Activated T-cell treated with anti-CD3 and anti-CD28 coated beads for 48 hours (primary cell): ENCODE results near the gene ECI2.
"Not testable (repeated sequence)": the region's sequence is repeated elsewhere in the genome, so short reads cannot be mapped to it uniquely, and the experiment has no call there.

Source experiments
- DNase-seq: peaks from one replicate; pipeline ENCODE4 v3.0.0-alpha.2; 2020; ENCODE audit warnings: low read depth

Gene ECI2

DNA sequence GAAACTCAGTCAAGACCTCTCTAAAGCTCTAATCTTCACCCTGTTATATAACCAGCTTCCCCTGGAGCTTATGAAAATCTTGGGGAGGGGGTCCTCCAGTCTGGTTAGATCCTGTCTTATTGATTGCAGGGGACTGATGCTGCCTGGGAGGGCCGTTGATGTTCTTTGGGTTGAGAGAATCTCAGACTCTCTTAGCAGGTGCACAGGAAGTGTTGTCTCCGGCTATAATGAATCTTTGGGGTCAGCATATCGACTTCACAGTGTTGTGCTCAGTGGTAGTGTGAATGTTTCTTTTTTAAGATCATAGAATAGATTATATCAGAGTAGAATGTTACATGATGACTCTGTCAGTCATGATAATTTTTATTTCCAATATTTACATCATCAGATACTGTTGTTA lies 2.8 kb upstream of the ECI2 start:
- DNase-seq: no peak

DNA sequence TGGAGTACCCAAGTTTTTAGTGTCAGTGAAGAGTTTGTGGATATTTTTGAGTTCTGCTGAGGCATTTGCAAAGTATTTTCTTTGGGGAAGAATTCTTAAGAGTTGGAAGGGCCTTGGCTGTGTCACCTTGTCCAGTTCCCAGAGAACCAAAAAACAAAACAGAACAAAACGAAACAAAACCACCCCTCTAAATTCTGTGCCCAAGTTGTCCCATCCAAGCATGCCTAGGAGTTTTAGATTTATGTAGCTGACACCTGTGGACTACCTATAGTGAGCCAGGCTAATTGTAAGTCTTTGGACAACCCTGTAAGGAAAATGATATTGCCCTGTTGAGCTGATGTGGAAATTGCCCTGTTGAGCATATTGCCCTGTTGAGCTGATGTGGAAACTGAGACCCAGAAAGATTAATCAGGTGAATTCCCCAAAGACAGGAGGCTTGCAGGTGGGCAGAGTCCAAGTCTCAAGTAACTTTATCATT lies 1.0 kb upstream of the ECI2 start:
- DNase-seq: no peak

DNA sequence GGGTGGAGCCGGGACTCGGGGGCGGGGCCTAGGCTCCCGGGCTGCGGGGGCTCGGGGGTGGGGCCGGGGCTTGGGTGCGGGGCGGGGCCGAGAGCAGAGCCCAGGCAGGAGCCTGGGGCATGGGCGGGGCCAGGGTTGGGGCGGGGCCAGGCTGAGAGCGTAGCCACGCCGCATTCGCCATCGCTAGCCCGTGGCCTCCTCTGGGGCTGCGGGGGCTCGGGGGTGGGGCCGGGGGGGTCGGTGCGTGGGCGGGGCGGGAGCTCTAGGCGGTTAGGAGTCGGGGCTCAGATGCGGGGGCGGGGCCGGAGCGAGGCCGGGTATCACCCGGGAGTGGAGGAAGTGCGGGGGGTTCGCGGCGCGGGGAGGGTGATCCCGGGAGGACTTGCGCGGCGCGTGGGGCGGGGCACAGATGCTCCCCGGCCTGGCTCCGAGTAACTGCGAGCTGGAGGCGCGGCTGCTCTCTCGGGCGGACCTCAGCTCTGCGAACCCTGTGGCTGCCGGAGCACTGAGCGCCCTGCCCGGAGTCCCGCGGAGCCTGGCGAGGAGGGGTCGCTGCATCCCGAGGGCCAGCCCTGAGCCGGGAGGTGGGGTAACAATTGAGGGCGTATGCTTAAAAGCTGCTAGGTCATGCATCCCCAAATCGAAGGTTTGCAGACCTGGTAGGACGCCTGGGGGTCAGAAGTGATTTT lies 434 bp upstream of the ECI2 start:
- peak; percentile 93 for DNase-seq

DNA sequence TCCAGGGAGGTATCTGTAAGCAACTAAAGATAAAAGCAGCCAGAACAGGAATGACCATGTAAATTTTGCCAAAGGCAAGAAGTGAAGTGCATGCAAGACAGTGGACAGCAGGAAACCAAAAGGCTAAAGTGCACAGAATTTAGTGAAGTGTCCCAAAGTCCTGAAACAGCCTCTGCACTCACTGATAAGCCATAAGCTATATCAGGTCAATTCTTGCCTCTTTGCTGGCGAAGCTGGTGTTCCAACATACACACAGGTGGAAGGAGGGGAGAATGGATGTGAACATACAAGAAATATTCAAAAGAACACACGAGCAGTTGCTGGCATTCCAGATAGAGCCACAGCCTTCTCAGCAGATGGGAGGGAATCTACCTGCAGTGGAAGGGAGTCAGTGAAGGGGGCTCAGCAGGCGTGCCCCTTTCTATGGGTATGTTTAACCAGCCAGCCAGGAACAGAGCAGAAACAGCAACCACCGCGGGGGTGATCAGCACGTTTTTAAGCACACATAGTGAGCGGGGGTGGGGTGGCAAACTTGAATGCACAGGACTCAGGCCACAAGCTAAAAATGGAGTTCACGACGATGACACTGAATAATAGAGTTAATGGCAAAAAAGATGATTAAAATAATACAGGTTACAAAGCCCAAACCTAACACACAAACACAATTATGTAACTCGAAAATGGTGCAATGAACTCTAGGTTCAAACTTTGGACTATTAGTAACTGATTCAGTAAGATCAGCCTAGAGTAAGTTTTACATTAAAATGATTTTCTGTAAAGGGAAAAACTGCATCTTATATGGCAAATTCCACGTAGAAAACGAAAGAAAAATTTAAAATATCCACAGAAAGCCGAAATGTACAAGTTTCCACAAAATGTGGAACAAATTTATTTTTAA lies 1.2 kb downstream of the ECI2 start:
- no peak for DNase-seq

DNA sequence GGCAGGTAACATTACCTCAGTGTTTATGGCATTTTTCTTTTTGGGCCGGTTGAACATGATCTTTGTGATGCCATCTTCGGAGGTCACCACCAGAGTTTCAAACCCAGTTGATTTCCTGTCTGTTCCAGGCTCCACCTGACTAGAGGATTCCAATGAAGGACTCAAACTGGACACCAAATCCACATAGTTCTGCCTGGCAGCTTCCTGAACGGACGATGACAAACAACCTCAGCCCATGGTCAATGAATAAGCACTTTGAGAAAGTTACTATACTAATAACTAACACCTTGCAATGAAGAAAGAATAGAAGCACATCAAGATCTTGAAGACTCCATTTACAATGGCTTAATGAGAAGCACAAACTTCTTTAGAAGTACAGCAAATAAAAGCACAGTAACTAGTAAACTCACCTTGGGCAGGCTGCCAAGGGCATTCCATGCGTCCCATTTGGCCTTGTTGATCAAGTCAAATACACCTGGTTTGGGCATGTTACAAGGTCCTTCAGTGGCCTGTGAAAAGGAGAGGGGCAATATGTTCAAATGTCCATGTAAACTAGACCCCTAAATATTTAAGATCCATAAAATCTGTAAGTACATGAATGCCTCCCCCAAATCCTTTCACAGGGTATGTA lies 4.9 kb downstream of the ECI2 start:
- DNase-seq: no peak

DNA sequence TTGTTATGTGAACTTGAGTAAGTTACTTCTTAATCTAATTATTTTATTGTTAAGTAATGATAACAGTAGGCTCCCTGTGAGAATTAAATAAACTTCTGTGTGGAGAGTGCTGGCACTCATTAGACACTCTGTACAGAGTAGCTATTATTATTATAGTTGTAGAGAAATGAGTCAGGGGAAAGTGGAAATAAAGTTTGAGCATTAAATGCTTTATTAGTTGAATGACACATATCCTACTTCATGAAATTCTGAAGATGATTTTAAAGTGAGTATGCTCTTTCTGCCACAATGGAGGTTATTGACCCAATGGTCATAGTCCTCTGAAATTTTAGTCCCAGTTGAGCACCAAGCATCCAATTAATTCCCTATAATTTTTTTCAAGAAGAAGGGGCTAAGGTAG lies 5.9 kb downstream of the ECI2 start:
- no peak for DNase-seq

DNA sequence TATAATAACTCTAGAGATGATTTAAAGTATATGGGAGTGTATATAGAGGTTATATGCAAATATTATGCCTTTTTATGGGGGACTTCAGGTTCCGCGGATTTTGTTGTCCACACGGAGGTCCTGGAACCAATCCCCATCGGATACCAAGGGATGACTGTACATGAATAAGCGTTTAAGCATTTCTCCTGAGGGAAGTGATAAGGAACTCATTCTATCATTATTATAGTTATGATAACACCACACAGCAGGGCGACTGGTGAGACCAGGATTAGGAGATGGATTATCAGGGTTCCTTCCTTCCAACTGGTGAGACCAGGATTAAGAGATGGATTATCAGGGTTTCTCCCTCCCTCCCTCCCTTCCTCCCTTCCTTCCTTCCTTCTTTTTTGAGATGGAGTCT lies 6.6 kb downstream of the ECI2 start:
- no peak for DNase-seq

DNA sequence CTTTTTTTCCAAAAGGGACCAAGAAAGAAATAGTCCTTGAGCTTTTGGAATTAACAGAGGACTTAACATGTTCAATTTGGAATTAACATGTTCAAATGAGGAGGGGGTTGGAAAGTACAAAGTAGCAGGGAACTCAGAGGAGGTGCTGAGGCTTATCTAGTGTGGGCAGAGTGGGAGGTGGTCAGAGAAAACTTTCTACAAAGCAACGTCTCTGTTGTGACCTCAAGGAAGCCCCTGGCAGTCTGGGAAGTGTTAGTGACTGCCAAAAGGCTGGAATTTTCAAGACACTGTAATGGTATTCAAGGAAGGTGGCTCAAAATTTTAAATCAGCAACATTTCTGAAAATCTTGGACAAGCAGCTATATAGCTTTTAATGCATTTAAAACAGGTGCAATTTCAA lies 7.3 kb downstream of the ECI2 start:
- DNase-seq: no peak

DNA sequence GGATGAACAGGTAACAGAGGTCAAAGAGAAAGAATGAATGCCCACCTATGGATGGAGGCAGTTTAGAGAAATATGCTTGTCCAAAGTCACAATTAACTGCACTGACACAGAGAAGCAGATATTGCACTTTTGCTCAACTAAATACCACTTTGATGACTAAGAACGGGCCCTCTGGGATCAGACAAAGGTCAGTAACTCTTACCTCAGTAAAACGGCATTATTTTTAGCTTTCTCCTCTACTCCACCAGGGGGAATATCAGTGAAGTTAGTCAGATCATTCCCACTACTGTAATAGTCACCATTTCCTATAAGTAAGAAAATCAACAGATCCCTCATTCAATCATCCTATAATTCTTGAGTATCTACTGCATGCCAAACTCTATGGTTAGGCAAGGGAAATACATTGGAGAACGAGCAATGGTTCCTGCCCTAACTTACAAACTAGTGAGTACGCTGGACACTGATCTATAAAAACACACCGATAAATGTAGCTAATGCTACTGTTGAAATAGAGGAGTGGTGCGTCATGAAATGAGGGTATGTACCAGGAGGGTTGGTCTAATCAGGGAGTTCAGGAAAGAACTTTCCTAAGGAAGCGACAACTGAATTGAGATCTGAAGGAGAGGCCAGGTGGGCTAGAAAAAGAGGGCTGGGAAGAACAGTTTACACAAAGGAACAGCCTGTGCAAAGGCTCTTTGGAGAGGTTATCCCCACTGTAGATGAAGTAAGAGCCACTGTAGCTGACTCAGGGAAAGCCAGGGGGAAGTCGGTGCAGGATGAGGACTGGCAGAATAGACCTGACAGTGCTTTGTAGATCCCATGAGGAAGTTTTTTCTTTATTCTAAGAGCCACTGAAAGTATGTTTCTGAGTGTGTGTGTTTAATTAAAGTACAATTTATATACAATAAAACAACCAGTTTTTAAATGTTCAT lies 9.2 kb downstream of the ECI2 start:
- no peak for DNase-seq

DNA sequence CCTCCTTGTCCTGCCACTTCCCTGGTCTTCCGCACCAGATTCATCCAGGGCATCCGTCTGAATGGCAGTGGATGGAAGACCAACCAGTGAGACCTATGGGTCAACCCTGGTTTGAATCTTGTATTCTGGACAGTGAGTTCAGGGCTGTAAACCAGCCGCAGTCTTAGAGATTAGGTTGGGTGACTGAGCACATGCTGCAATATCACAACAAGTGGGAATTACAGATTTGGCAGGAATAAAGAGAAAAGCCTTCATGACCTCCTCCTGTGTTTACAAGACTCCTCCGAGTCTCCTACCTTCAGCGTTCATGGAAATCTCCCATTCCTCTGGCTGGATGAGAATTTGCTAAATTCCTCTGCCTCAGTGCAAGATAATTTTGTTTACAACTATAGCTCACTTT lies 9.9 kb downstream of the ECI2 start:
- no peak for DNase-seq

DNA sequence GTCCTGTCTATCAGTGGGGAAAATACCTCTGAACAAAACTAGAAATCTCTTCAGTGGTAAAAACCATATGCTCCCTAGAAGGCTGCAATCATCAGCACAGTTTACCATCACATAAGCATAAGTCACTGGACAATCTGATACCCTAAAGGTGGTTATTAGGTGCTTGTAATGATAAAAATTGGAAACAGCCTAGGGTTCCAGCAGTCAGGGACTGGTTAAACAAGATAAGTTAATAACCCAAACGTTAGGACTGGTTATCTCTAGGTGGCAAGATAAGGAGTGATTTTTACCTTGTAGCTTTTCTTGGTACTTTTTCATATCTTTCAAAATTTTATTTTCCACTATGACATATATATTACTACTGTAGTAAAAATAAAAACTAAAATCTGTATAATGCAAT lies 11.0 kb downstream of the ECI2 start:
- DNase-seq: no peak

DNA sequence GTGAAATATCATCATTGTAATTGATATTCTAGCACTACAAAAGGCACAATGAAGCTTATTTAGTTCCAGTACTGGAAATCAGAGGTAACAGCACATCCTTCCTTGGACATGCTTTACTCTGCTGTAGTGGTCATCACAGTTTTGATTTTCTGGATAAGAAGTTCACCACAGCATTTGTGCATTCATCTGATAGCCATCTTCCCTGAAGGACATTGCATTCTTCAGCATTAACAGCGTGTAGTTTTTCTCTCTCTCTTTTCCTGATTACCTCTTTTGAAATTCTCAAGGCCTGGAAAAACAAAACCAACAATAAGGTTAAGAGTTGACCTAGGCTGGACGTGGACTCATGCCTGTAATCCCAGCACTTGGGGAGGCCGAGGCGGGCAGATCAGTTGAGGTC lies 19.6 kb downstream of the ECI2 start:
- no peak for DNase-seq

DNA sequence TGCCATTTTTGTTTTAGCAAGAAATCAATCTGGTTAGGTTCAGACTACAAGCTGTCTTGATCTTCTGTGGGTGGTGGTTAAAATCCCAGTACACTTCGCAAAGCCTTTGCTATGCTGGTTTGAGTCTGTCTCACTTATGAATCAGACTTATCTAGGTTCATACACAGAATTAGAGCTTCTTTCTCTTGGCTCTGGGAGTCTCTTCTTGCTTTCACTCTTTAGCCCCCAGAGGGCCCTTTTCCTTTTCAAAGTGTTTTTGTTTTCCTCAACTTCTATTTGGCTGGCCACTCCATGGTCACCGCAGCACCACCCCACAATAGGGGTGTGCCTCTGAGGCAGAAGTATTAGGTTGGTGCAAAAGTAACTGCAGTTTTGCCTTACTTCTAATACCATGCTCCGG lies 21.3 kb downstream of the ECI2 start:
- DNase-seq: no peak

DNA sequence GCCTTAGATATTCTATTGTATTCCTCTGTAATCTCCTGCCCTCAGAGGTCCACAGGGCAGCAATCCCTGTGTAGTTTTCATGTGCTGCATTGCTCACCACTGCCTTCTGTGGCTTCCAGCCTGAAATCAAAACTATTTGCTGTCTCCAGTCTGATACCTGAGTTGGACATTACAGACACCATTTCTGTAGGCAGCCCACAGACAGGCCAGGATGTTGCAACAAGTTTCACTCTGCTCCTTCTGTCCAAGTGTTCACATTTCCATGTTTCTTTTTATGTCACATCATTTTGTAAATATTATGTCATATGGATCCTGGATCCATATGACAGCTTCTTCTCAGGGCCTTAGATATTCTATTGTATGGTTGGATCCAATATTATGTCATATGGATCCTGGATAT lies 21.7 kb downstream of the ECI2 start:
- DNase-seq: no peak

DNA sequence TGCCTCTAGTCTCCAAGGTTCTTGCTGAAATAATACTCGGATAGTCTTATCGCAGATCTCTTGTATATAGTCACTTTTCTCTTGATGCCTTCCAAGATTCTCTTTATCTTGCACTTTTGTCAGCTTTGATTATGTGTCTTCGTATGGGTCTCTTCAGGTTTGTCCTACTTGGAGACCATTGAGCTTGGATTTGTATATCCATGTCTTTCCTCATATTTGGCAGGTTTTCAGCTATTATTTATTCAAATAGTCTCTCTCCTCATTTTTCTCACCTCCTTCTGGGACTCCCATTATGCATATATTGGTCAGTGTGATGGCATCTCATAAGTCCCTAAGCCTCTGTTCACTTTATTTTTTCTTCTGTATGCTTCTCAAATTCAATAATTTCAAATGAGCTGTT lies 23.0 kb downstream of the ECI2 start:
- DNase-seq: no peak

DNA sequence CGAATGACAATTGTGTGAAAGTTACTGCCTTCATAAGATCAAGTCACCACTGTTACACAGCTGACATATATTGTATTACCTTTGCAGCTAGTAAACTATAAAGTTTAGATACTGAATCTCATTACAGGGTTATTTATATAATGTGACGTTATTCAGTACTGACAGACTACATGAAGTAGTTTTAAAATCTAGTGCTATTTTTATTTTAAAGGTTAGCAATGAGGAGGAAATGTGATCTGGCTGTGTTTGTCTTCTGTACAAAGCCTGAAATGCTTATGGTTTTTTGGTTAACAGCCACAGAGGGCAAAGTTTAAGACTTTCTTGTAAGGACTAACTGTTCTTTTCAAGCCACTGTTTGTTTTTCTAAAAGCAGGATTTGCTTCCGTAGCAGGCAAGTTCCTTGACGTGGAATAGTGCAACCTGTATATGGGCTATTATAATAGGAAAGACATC lies 26.0 kb downstream of the ECI2 start:
- not testable (repeated sequence) for DNase-seq

DNA sequence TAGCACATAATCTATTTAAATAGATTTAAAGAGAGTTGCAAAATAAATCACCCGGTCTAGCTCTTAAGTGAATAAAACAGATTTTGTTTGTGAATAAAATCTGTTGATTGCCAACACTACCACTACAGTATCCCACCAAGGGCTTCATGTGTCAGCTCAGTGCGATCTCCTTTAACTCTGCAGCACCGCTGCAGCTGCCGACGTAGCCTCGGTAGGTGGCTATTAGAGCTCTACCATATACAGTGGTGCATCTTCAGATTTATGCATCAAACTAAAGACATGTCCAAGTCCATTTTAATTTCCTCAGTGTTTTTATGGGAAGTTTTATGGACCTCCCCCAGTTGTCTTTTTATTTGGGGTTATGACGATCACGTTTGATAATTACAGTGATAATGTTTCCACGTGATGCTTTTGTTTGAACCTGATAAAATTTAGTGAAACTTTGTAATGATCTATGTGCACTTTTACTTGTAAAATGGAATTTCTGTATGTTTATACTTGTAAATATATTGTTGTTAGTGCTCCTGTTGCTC lies 26.7 kb downstream of the ECI2 start:
- DNase-seq: no peak

DNA sequence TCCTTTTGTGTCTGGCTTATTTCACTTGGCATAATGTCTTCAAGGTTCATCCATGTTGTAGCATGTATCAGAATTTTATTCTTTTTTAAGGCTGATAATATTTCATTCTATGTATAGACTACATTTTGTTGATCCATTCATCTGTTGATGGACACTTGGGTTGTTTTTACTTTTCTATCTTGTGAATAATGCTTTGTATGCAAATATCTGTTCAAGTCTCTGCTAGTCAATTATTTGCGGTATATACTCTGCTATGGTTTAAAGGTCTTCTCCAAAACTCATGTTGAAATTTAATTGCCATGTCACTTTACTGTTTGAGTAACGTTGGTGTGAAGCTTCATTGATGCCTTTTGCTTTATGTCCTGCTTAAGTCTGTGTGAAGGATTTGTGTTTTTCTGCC lies 27.5 kb downstream of the ECI2 start:
- no peak for DNase-seq

DNA sequence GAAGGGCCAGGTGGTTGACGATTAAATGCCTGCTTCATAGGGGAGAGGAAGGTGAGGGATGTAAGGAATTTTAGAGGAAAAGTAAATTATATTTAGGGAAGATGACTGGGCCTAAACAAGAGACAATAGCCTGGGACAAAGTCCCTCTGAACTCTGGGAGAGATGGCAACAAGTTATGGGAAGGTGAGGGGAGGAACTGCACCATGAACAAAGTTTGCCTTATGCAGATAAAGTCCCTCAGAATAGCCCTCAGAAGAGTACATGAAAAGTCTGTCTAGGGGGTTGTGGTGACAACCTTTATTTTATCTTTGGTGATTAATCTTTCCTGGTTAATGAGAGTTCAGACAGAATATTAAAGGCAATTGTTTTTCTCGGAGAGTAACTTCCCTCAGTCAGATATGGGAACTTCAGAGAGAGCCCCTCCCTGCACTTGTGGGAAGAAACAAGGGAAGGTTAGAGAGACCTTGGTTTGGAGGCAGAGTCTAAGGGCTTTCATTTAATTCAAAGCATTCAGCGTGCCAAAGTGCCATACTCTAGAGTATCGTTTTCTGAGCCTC lies 29.3 kb downstream of the ECI2 start:
- DNase-seq: no peak

DNA sequence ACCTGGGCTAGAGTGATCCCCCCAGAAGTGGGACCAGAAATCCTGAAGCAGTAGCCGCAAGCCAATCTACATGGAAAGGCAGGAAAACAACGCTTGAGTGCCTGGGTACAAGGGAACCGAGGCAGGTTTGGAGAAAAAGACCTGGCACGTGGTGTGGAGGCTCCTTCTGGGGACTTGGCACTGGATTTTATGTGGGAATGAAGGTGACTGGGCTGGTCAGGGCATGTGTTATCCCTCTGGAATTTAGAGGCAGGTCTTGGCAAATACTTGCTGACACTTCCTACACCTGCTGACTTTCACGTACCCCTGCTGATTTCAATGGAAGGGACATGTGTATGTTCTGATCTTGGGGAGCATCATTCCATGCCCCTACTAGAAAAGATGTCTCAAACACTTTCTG lies 31.4 kb downstream of the ECI2 start:
- no peak for DNase-seq

DNA sequence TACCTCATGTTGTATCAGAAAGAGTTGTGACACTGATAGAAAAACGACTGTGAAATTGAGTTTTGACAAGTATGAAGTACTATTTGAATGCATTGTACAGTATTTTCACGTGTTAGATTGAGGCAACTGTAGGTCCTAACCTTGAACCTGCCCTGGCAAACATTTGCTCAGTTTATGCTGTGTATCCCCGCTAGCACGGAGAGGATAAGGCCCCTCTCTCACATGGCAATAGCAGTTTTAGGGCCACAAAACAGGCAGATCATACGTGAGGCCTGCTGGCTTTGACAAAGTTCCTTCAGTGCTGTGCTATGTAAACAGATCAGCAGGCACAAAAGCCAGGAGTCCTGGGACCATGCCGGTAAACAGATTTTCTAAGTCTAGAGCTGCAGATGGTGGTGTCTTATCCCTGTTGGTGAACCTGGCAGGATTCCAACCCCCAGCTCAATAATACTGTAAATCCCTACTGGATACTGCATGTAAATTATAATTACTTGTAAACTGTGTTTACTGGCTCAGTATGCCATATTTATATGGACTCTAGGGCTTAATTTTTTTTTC lies 32.6 kb downstream of the ECI2 start:
- no peak for DNase-seq
